ENCODE data around the gene MAPK1IP1L. TPM values are rescaled to one million over a fixed set of nuclear protein-coding genes. Genes with fewer than 3 reads are reported as not detected.

The MAPK1IP1L gene
- polyA plus RNA-seq, 1 of the 3 experiments (the other 2 are of a cell fraction), result 129 TPM

GRCh38 chr14:55047301-55048053 lies 4.0 kb upstream of the MAPK1IP1L start:
- Histone ChIP-seq H3K4me2 (no peak overlapping the region), H3K9ac (no peak overlapping the region), H2AFZ (ENCODE audit: low read depth) (no peak overlapping the region), H3K9me3 (no peaks in the 10 kb centered on the region), H3K79me2 (ENCODE audit: insufficient read depth) (peaks cover 5% of the 10 kb centered on the region), H3K4me1 (ENCODE audit: control insufficient read depth in 1 of 2, insufficient read depth in 2 of 2, low read depth in 1 of 2, low read length in 1 of 2) (peaks cover 0 to 6% of the 10 kb centered on the region in 2 experiments; a peak in 3 of 4 replicates), H3K27me3 (ENCODE audit: insufficient read depth) (no peaks in the 10 kb centered on the region), H3K27ac (ENCODE audit: low read depth in 2 of 2, low read length in 1 of 2) (no peak overlapping the region), H3K9me2 (no peaks in the 10 kb centered on the region), H3K4me3 (ENCODE audit: low read depth in 2 of 2, low read length in 1 of 2) (no peak overlapping the region), H4K20me1 (ENCODE audit: insufficient read depth) (no peaks in the 10 kb centered on the region), H3F3A (replicated peaks; ENCODE audit: insufficient read depth) (peaks cover 30% of the 10 kb centered on the region), H3K36me3 (replicated peaks in 1 of 2; ENCODE audit: control insufficient read depth in 1 of 2, insufficient read depth in 2 of 2, low read length in 1 of 2) (peaks cover 28 to 38% of the 10 kb centered on the region in 2 experiments)
- POLR2A ChIA-PET, result interaction anchor here (1.1 kb wide), 1 partner anchor 145 kb away, joined by 3 read pairs; no protein-coding TSS in a partner anchor
- TF ChIP-seq RFX5 (IDR thresholded peaks at IDR 0.05; ENCODE audit: low read length) (no peak), IRF3 (IDR thresholded peaks at IDR 0.05; ENCODE audit: low read depth, low read length) (no peak), NFIC (IDR thresholded peaks at IDR 0.05; ENCODE audit: borderline replicate concordance) (no peak), YY1 (IDR thresholded peaks at IDR 0.05; ENCODE audit: low read depth) (no peak), NRF1 (IDR thresholded peaks at IDR 0.05; ENCODE audit: low read depth, low read length) (no peak), ELF1 (IDR thresholded peaks at IDR 0.05) (no peak), CTCF (IDR thresholded peaks at IDR 0.05) (no peak), TAF1 (IDR thresholded peaks at IDR 0.05; ENCODE audit: borderline replicate concordance, low read depth, low read length) (no peak), RCOR1 (IDR thresholded peaks at IDR 0.05; ENCODE audit: low read length) (no peak), USF2 (IDR thresholded peaks at IDR 0.05; ENCODE audit: borderline replicate concordance, low read depth, low read length) (no peak), REST (IDR thresholded peaks at IDR 0.05; ENCODE audit: low read depth, low read length) (no peak), TEAD4 (IDR thresholded peaks at IDR 0.05; ENCODE audit: borderline replicate concordance, insufficient read depth) (no peak), GABPA (IDR thresholded peaks at IDR 0.05; ENCODE audit: low read depth) (no peak), JUND (IDR thresholded peaks at IDR 0.05) (no peak), POLR2AphosphoS5 (IDR thresholded peaks at IDR 0.05; ENCODE audit: low read depth, low read length) (no peak), EZH2phosphoT487 (IDR thresholded peaks at IDR 0.05; ENCODE audit: borderline replicate concordance, low read depth) (no peak), MXI1 (IDR thresholded peaks at IDR 0.05; ENCODE audit: low read depth, low read length) (no peak), EP300 (IDR thresholded peaks at IDR 0.05; ENCODE audit: borderline replicate concordance in 1 of 2, low read depth in 1 of 2, low read length in 1 of 2) (no peak)
- CTCF ChIA-PET, result interaction anchor here (1.6 kb wide), 1 partner anchor 114 kb away, joined by 5 read pairs; no protein-coding TSS in a partner anchor
- DNase-seq, result no peak
- 97% methylated on average over 5 of the region's 5 CpGs for WGBS (ENCODE audit: low lambda C conversion rate)
